TTC549 (cell line): ENCODE measurements around the gene MCM6.

Source experiments
- FAIRE-seq: peaks from 2 replicates; lab custom pipeline; 2012; peaks lifted over from hg19 to GRCh38; lab: Jason Lieb, UNC

MCM6 gene

DNA sequence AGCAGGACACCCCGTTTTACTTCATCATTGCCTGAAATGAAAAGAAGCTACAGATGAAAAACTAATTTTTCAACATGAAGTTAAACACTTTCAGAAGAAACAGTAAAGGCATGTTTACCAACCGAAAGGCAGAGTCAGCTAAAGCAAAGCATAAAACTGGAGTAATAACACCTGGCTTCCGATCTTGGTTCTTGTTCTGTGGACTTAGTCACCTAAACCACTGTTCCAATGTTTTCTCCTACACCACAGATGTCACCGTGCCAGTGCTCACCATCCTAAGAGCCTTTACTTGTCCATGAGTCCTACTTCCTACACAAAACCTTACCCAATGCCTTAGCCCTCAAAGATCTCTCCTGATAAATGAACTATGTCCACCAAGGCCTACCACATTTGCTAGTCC lies 13.5 kb downstream of the MCM6 start:
- FAIRE-seq, result no peak

GRCh38 chr2:135853401-135853800 lies 22.8 kb downstream of the MCM6 start:
- FAIRE-seq, result no peak

GRCh38 chr2:135851858-135852257 lies 24.4 kb downstream of the MCM6 start:
- FAIRE-seq, result no peak

DNA sequence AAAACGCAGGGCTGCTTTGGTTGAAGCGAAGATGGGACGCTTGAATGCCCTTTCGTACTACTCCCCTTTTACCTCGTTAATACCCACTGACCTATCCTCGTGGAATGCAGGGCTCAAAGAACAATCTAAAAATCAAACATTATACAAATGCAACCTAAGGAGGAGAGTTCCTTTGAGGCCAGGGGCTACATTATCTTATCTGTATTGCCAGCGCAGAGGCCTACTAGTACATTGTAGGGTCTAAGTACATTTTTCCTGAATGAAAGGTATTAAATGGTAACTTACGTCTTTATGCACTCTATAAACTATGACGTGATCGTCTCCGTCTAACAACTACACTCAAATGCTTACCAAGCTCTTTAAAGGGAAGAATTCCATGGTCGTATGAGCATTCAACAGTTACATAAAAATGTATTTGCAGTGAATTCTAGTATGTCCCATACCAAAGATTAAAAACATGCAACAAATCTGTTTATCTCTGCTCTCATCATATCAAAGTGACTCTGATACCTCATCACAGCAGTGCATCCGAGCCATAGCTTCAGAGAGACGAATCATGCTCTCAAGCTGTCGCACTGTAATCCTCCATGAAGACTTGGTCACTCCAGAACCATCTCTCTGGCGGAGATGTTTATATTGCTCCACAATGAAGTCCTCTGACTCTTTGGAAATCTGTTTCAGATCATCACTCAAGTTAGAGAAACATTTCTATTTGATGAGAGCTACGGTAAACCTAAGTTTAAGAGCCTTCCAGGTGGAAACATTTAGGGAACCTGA lies 25.2 kb downstream of the MCM6 start:
- FAIRE-seq, result no peak

DNA sequence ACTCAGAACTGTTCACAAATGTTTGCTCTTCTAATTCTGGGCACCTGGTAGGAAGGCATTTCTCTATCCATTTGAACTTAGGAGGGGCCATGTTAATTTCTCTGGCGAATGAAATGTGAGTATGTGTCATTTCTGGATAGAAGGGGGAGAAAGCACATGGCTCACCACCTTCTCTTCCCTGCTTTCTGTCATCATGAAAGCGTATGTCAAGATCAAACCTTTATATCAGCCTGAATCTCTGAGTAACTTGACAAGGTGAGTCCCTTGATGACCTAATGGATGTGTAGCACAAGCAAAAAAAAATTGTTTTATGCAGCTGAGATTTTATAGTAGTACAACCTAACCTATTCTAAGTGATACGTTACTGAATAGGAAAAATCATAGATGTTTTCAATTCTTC lies 27.2 kb downstream of the MCM6 start:
- no peak for FAIRE-seq

DNA sequence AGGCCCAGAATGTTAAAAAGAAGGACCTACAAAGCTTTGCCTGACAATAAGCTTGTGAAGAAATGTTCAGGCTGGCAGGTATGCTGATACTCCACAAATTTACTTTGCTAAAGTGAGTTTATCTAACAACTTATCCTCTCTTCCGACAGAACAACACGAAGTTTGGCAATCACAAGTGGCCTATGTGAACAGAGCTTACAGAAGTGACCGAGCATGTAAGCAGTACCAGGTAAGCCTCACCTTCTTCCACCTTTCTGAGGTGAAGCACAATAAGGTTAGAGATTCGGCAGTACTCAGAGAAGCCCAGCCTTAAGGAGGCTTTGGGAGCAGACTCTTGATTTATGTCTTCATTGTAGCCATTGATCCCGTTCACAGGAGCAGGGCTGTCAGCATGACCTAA lies 30.2 kb downstream of the MCM6 start:
- no peak for FAIRE-seq

DNA sequence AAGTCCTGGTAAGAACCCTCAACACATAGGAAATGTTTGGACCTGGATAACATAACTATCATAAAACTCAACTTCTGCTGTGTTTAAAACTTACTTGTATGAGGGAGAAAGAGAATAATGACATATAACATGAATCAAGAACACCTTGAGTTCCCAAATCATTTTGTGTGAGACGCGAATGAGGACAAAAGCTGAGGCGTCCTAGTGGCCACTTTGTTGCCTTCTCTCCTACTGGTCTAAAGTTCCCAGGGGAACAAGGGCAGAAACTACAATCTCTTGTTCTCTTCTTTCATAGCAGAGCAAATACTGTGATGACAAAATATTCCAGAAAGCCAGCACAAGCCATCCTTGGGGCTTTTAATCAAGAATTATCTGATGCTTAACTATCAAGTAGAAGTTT lies 31.0 kb downstream of the MCM6 start:
- FAIRE-seq, result no peak

DNA sequence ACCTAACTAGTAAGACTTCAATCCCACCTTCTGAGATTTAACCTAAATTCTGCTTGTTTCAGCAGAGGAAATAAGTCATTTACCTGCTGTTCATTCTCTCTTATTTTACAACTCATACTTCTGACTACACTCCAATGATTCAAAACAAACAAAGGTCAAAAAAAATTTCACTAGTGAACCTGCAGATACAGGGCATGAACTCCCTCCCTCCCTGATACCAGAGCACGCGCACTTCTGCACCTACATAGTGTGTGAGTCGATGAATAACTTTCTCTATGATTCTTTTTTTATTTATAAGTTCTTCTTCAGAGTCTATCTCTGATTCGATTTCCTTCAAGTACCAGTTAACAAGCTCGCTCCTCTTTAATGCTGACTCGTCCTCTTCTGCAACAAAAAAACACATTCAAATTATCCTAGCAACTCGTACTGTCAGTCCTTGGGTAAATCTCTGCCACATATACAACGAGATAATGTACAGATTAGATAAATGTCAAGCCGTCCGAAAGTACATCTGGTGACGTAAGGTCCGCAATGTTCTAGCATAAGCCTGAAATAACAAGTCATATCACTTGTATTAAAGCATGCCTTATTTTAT lies 31.8 kb downstream of the MCM6 start:
- no peak for FAIRE-seq

DNA sequence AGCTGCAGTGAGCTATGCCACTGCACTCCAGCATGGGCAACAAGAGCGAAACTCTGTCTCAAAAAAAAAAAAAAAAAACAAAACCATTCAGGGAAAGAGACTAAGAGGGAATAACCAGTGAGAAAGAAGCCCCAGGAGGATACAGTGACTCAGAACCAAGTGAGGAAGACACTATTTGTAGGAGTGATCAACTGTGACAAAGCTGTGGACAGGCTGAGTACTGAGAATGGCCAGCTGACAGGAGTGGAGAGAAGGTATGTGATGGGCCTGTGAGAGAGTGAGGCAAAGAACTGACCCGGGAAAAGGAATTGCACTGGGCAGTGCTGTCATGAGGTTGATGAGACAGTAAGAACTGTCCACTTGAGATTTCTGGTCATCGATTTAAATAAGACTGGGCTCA lies 32.6 kb downstream of the MCM6 start:
- no peak for FAIRE-seq

DNA sequence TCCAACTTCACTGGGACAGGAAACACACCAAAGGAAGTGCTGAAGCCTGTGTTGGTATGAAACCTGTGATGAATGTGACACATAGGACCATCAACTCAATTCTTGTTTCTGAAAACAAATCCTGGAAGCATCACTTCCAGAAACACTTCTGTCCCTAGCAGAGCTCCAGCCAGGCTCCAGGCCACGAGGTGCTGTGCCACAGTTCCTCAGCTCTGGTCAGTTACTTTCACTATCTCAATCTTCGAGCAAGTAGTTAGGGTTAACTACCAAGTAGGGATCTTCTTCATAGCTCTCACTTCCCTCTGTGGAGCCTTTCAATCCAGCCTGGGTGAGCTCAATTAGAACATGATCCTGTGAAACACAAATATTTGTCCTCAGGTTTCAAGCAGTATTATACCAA lies 35.6 kb downstream of the MCM6 start:
- no peak for FAIRE-seq

DNA sequence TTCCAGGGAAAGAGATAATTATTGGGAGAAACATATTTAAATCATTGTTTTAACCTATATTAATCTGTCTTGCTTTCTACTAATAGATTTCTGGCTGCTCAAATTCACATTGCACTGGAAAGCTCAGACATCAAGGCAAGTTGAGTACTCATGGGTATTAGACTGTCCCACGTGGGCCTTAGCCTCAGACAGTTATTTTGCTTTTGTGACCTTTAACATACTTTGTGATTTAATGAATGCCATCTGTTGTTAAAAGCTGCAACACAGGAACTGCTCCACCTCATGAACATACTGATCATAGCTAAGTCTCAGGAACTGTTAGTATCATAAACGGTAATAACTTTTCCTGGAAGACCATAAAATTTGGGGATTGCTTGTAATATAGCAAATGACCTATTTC lies 36.5 kb downstream of the MCM6 start:
- no peak for FAIRE-seq

DNA sequence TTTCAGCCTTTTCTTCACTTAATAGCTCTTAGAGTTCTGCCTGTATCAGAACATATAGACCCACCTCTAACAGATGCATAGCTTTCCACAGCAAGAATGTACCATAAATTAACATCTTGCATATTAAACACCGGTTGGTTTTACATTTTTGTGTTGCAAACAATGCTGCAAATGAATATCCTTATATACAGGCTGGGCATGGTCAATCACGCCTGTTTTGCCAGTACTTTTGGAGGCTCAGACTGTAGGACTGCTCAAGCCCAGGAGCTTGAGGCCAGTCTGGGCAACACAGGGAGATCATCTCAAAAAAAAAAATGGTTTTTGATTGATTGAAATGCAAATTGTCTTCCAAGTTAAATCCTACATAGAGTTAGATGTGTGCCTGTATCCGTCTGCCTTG lies 37.7 kb downstream of the MCM6 start:
- FAIRE-seq, result no peak

DNA sequence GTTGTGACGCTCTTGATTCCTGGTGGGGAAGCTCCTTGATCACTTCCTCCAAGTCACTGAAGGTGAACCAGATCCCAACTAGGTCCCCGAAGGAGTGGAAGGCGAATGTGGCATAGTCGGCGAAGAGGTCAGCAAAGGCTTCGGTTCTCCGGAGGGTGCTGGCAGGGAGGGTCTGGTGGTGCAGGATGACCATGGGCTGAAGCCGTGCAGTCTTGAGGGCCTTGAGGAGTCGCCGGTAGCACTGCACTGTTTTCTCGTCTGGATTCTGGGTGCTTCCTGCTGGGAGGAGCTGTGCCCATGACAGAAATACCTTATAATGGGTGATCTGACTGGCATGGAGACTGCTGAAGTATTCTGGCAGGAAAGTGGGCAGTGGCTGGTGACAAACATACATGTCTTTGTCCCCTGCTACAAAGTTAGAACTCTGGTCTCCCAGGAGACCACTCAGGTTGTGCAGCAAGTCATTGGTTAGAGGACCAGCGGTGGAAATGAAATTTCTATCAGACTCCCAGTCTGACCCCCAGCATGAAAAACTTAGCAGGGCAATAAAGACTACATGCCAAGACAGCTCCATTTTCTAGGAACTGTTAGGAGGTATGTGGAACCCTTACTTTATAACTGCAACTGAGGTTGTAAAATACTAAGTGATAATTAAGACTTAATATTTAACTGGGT lies 39.5 kb downstream of the MCM6 start, which contains the start of gene LCT:
LCT (minus strand) TSS at position 589 of the 675 bp plus-strand sequence; CDS start at position 574, 15 bp downstream.
- no peak for FAIRE-seq

GRCh38 chr2:135832891-135833290 lies 43.4 kb downstream of the MCM6 start:
- no peak for FAIRE-seq

DNA sequence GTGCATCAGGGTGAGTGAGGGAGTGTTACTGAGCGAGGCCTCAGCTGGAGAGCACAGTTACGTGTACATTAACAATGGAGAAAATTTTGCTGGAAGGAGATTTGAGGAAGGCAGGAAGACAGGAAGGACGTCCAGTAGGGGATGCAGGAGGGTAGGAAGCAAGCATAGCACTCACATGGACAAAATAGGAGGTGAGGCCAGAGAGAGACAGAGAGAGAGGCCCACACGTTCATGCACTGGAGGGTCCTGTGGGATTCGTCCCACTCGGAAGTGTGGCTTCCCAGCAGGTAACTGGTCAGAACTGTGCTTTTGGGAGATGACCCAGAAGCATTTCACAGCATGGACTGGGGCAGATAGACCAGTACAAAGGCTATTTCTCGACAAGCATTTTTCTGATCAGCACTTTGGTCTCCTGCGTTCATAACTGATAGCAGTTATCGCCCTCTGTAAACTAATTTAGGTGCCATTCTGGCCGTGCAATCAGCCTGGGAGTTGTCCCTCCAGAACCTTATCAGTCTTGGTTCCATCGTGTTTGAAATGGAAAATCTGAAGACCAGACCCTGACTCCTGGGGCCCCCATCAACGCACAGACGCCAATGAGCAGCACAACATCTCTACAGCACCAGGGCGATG lies 44.9 kb downstream of the MCM6 start:
- FAIRE-seq, result no peak

DNA sequence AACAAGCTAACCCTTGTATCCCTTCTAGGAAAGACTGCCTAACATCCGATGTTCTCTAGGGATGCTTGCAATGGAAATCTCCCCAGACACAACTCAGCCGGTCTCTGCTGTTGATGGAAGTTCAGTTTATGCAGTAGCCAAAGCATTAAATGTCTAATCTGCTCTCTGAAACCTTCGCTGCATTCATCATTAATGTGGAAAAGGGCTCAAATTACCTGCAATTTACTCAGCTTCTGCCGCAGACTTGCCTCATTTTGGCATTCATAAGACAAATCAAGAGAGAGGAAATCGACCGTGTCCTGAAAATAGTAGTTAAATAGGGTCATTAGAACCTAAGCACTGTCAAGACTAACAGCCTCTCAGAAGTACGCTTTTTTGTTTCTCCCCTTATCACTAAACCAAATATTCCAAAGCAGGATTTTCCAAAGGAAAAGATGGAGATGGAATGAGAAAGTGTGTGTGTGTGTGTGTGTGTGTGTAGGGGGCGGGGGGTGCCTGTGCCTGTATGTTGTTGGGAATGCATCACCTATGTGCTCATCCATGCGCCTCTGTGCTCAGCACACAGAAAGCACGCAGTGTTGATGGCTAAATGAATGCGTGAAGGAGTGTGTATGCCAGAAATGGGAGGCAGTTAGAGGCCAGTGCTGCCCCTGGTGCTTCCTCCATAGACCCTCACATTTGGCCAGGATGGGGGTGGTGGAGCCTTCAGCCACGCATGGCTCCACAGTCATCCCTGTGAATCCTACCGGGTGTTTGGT lies 46.7 kb downstream of the MCM6 start:
- no peak for FAIRE-seq

DNA sequence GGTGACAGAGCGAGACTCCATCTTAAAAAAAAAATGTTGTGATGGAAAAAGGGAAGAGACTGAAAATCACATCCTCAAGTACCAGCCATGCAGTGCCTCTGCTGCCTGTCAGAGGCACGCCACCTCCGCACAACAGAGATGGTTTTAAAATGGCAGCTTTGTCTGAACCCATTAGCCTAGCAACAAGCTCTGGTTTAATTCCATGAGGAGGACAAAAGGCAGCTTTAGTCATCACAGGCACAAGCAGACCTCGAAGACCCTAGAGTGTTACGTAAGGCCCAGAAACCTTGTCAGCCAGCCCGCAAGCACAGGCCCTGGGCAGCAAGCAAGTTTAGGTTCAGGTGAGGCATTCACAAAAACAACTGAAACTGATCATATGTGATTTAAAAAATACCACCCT lies 49.7 kb downstream of the MCM6 start:
- no peak for FAIRE-seq

DNA sequence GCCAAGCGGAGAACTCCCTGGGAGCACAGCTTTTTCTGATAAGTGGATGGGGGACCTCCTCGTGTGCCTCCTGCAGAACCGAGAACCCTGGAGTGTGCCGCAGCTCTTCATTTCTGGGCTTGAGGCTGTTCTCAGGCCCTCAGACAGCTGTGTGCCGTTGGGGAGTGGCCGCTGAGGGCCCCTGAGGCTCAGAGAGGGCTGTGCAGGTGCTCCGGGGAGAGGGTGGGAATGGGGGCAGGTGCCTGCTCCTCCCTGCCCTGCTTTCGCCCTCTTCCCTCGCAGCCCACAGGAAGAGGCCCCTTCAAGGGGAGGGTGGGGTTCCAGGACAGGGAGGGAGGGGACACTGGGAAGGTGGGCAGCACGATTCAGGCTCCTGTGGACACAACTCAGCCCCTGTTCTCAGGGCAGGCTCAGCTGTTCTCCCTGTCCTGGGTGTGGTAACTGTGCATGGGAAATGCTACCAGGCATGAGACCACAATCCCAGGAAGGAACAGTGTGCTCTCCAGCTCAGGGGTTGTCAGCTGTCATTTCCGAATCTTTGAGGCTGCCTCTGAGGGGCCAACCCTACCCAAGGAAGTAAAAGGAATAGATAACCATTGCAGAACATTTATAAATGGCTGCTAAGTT lies 50.6 kb downstream of the MCM6 start:
- no peak for FAIRE-seq

DNA sequence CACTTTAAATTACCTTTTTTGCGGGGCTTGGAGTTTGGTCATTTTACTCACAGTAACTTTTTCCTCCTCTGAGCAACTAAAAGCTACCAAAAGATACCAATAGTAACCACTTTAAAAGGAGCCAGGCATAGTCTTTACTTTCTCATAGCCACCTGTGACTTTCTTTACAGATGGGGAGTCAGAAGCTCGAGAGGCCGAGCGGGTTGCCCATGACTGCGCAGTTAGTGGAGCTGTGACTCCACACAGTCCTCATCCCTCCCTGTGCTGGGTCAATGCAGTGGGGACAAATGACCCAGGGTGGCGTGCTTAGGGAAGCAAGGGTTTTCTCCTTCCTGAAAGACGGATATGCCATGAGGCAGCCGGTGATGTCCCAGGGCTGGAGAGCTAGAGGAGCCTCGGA lies 51.1 kb downstream of the MCM6 start:
- FAIRE-seq, result no peak

DNA sequence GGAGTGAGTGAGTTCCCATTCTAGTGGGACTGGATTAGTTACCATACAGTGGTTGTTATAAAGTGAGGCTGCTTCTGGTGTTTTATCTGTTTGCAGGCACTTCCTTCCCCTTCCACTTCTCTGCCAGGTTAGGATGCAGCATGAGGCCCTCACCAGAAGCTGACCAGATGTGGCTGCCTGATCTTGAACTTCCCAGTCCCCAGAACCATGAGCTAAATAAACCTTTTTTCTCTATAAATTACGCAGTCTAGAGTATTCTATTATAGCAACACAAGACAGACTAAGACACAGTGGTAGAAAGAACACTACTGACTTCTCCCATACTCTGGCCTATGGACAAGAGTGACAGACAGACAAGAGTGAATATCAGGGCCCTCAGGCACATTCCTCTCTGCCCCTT lies 53.4 kb downstream of the MCM6 start:
- FAIRE-seq, result no peak

DNA sequence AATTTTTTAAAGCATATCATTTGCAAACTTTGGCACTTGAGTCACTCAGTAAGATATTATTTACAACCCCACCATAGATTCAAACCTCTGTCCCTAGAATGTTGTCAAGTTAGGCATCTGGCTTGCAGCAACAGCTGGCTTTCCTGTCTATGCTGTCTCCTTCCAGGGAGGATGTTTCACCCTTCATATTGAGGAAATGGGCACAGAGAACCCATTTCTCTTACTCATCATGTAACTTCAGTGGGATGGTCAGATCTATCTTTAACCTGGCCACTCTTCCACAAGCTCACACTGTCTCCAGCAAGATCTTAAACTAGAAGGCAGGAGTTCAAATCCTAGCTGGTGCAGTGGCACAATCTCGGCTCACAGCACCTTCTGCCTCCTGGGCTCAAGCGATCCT lies 55.1 kb downstream of the MCM6 start:
- no peak for FAIRE-seq
